ENCODE data around the gene PPT2.

- TF ChIP-seq CTCF (conservative IDR thresholded peaks at IDR 0.05; ENCODE audit: low read length) (no peak), EZH2phosphoT487 (IDR thresholded peaks at IDR 0.05; ENCODE audit: borderline replicate concordance) (no peak)
These were observed 16.4 kb downstream of the PPT2 start for GRCh38 chr6:32170294-32170693.
